ENCODE results near the gene PRKCH. TPM values are rescaled to one million over a fixed set of nuclear protein-coding genes. Genes with fewer than 3 reads are reported as not detected.
A peak's percentile ranks its signal among the peaks of the same experiment; 100 is the strongest.

PRKCH gene
- total RNA-seq, 3 donors from 2014 or later = 27.0 to 41.3 (median 34.0) TPM

DNA sequence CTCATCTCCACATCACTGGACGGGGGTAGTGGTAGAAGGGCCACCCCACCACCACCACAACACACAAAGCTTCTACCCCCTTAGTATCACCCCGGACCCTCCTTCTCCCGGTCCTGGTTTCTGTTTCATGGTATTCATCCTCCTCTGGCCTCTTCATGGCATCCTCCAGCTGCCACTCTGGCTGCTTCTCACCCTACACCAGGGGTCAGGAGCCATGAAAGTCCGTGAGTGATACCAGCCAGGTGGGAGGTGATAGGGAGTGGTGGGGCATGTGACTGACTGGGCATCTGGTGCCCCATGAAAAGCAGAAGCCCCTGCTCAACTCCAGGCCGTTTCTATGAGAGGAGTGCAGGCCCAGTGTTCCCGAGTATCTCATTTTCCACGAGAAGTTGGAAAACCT lies 222.6 kb downstream of the PRKCH start:
- Histone ChIP-seq H3K27ac (peak overlapping the region; percentile 73 to 81), H3K9me3 (no peaks in the 10 kb centered on the region), H3K27me3 (no peaks in the 10 kb centered on the region), H3K4me3 (no peak overlapping the region), H3K36me3 (no peaks in the 10 kb centered on the region), H3K4me1 (peaks cover 0 to 6% of the 10 kb centered on the region in 2 donors)
- TF ChIP-seq, protein P1, sequence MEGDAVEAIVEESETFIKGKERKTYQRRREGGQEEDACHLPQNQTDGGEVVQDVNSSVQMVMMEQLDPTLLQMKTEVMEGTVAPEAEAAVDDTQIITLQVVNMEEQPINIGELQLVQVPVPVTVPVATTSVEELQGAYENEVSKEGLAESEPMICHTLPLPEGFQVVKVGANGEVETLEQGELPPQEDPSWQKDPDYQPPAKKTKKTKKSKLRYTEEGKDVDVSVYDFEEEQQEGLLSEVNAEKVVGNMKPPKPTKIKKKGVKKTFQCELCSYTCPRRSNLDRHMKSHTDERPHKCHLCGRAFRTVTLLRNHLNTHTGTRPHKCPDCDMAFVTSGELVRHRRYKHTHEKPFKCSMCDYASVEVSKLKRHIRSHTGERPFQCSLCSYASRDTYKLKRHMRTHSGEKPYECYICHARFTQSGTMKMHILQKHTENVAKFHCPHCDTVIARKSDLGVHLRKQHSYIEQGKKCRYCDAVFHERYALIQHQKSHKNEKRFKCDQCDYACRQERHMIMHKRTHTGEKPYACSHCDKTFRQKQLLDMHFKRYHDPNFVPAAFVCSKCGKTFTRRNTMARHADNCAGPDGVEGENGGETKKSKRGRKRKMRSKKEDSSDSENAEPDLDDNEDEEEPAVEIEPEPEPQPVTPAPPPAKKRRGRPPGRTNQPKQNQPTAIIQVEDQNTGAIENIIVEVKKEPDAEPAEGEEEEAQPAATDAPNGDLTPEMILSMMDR (IDR thresholded peaks at IDR 0.05) = no peak
- TF ChIP-seq POLR2AphosphoS5 (IDR thresholded peaks at IDR 0.05) (no peak), POLR2A (IDR thresholded peaks at IDR 0.05) (no peak)
- intact Hi-C loops (cut with DNase I; ENCODE audit: low total_unique reads) = no loop called here
- DNase-seq (ENCODE audit: low spot score in 2 of 2) = no peak

DNA sequence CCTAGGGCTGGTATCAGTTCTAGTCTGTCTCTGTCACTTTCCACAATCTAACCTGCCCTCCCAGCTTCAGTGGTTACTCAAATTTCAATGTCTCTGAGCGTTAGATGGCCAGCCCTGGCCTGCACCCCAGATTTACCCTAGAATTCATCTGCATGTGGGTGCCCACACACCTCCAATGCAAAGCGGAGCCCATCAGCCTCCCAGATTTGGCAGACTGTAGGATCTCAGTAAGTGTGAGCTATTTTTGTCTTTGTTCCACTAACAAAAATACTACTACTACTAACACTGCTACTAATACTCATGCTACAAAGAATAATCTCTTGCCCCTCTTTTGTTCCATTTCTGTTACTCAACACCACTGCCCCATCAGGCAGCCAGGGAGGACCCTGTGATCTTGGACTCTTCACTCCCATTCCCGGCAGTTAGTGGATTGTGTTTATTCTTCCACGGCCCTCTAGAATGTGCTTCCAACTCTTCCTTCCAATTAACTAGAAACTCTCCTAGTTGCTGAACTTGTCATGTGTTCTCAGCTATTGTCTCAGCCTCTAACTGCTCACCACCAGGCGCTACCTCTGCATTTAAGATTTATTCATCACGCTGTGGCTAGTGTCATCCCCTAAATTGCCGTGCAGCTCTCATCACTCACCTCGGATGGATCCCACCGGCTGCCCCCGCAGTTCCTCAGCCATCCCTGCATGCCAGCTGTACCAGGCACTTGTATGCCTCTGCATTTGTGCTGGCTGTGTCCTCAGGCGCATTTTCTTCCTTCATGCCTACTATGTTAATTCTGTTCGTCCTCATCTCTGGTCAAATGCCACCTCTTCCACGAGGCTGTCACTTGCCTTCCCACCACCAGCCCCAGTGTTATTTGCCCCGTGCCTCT lies 223.3 kb downstream of the PRKCH start:
- TF ChIP-seq, protein P1 (IDR thresholded peaks at IDR 0.05) = no peak
- TF ChIP-seq POLR2A (IDR thresholded peaks at IDR 0.05) = no peak
- TF ChIP-seq POLR2AphosphoS5 (IDR thresholded peaks at IDR 0.05) = no peak
- H3K4me1 ChIP-seq = peaks cover 0 to 6% of the 10 kb centered on the region in 2 donors
- intact Hi-C loops (cut with DNase I; ENCODE audit: low total_unique reads) = no loop called here

DNA sequence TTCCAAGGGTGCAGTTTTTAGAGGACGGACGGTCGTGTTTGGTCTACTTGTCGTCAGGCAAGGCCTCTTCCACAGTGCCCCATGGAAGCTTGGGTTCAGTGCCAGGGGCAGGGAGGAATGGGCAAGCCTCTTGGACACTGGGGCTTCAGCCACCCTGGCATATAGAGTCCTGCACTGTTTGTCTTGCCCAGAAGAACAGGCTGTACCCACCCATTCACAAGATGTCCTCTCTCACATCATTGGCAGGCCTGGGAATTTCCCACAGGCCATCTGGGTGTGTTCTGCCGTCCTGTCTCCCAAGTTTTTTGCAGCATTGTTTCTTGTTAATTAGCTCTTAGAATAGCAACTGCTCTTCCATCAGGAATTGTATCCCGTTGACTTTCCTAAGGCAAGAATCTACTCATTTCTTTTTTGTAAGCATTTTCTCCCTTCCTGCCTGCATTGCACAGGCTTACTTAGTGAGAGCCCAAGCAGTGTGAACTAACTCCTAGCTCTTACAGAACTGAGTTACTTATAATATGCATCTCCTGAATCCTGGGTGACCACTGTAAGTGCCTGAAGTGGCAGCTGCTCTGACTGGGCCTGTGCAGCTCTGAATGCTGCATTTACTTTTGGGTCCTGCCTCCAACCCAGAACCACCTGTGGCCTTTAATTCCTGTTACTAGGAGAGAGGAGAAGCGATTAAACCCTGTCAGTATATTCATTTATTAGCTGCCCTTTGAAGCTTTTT lies 224.5 kb downstream of the PRKCH start:
- H3K4me1 ChIP-seq = peaks cover 0 to 6% of the 10 kb centered on the region in 2 donors
- no peaks in the 10 kb centered on the region for H3K36me3 ChIP-seq
- H3K27ac ChIP-seq = peak overlapping the region in 1 of 2 donors; percentile 3
- DNase-seq (ENCODE audit: low spot score in 2 of 2) = no peak
- intact Hi-C loops (cut with DNase I; ENCODE audit: low total_unique reads) = no loop called here
- TF ChIP-seq POLR2A (IDR thresholded peaks at IDR 0.05) (no peak), POLR2AphosphoS5 (IDR thresholded peaks at IDR 0.05) (no peak)
- TF ChIP-seq, protein P1 (IDR thresholded peaks at IDR 0.05) = no peak
- H3K9me3 ChIP-seq = no peaks in the 10 kb centered on the region
- H3K27me3 ChIP-seq = no peaks in the 10 kb centered on the region
- no peak overlapping the region for H3K4me3 ChIP-seq

More for the DNA sequence above, 223.3 kb downstream of the PRKCH start:
- Histone ChIP-seq H3K27ac (peak overlapping the region; percentile 73 to 81), H3K9me3 (no peaks in the 10 kb centered on the region), H3K27me3 (no peaks in the 10 kb centered on the region), H3K36me3 (no peaks in the 10 kb centered on the region), H3K4me3 (no peak overlapping the region)
- DNase-seq (ENCODE audit: low spot score in 2 of 2) = no peak

DNA sequence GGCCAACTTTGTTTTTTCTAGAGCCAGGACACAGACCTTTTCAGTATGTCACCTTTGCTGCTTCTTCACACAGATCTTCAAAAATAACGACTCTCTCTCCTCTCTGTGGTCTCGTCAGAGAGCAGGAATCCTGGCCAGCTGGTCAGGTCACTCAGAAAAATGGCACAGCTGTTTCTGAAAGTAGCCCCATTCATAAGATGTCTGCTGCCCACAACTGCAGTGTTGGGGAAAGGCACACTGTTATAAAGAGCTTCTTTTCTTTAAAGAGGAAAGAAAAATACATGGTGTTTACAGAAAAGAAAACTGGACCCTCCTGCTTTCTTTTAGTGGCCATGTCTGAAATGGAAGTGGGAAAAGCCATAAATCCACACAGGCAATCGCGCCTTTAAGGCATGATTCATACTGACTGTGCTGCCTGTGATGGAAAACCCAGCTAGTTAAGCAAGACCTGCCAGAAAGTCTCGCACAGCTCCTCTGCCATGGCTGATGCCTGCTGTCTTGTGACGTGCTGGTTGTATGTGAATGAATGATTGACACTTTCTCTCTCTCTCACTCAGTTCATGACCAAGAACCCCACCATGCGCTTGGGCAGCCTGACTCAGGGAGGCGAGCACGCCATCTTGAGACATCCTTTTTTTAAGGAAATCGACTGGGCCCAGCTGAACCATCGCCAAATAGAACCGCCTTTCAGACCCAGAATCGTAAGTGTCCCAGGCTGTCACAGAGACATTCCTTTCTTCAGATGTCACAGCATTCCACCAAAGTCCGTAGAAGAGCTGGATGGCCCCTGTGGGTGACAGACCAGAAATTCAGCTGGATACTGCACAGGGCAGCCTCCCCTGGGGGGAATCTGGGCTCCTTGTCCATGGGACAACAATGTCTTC lies 226.0 kb downstream of the PRKCH start:
- DNase-seq (ENCODE audit: low spot score in 2 of 2) = no peak
- Histone ChIP-seq H3K4me3 (no peak overlapping the region), H3K27ac (peak overlapping the region; percentile 59 to 71), H3K4me1 (peaks cover 0 to 6% of the 10 kb centered on the region in 2 donors), H3K27me3 (no peaks in the 10 kb centered on the region), H3K36me3 (no peaks in the 10 kb centered on the region), H3K9me3 (no peaks in the 10 kb centered on the region)
- TF ChIP-seq, protein P1 (IDR thresholded peaks at IDR 0.05) = no peak
- TF ChIP-seq POLR2AphosphoS5 (IDR thresholded peaks at IDR 0.05) (no peak), POLR2A (IDR thresholded peaks at IDR 0.05) (no peak)
- intact Hi-C loops (cut with DNase I; ENCODE audit: low total_unique reads) = no loop called here

All from breast epithelium (tissue), 4 donors.